HepG2 (cell line): ENCODE results near the gene VWA7. TPM values are rescaled to one million over a fixed set of nuclear protein-coding genes. Genes with fewer than 3 reads are reported as not detected.

Source experiments
- AKAP8 ChIP-seq: sonication (generic); formaldehyde crosslinking; IDR thresholded peaks from 2 replicates; pipeline ENCODE4 v1.5.1; 2020; ENCODE audit warnings: mild to moderate bottlenecking, missing genetic modification reagents
- BHLHE40 ChIP-seq: IDR thresholded peaks from 2 replicates; pipeline ENCODE4 v1.6.1; 2011; ENCODE audit warnings: low read length, improper control_type of control experiment
- GABPB1 ChIP-seq: IDR thresholded peaks from 2 replicates; pipeline ENCODE4 v1.6.1; 2016; ENCODE audit warnings: mild to moderate bottlenecking, missing genetic modification reagents, moderate library complexity, missing compliant biosample characterization
- HMGA1 ChIP-seq: sonication (generic); formaldehyde crosslinking; conservative IDR thresholded peaks from 2 replicates; pipeline ENCODE4 v1.4.0; 2020; ENCODE audit warnings: missing genetic modification reagents
- MED13 ChIP-seq: sonication (generic); formaldehyde crosslinking; IDR thresholded peaks from 2 replicates; pipeline ENCODE4 v1.5.0; 2020; ENCODE audit warnings: missing genetic modification reagents
- SALL1 ChIP-seq: sonication (generic); formaldehyde crosslinking; IDR thresholded peaks from 2 replicates; pipeline ENCODE4 v1.8.0; 2022; ENCODE audit warnings: mild to moderate bottlenecking, missing genetic modification reagents
- SOX5 ChIP-seq: IDR thresholded peaks from 2 replicates; pipeline ENCODE4 v1.6.1; 2016; ENCODE audit warnings: borderline replicate concordance
- TBX2 ChIP-seq: sonication (generic); formaldehyde crosslinking; IDR thresholded peaks from 2 replicates; pipeline ENCODE4 v1.5.0; 2020; ENCODE audit warnings: missing genetic modification reagents, mild to moderate bottlenecking, borderline replicate concordance
- XBP1 ChIP-seq: sonication (generic); formaldehyde crosslinking; IDR thresholded peaks from 2 replicates; pipeline ENCODE4 v1.5.0; 2020; ENCODE audit warnings: missing genetic modification reagents
- ZBTB20 ChIP-seq: sonication (generic); formaldehyde crosslinking; IDR thresholded peaks from 2 replicates; pipeline ENCODE4 v1.8.1; 2023; ENCODE audit warnings: missing genetic modification reagents, low read depth, mild to moderate bottlenecking, borderline replicate concordance
- ZKSCAN1 ChIP-seq: fragments of 150-350 bp; IDR thresholded peaks from 2 replicates; pipeline ENCODE4 v1.6.1; 2014; ENCODE audit warnings: low read length
- ZNF563 ChIP-seq: sonication (generic); formaldehyde crosslinking; IDR thresholded peaks from 2 replicates; pipeline ENCODE4 v1.8.0; 2022; ENCODE audit warnings: mild to moderate bottlenecking, moderate library complexity, missing genetic modification reagents
- ZNF737 ChIP-seq: sonication (generic); formaldehyde crosslinking; IDR thresholded peaks from 2 replicates; pipeline ENCODE4 v1.5.0; 2020; ENCODE audit warnings: missing genetic modification reagents, mild to moderate bottlenecking, borderline replicate concordance
- ZNF780A ChIP-seq: sonication (generic); formaldehyde crosslinking; IDR thresholded peaks from 2 replicates; pipeline ENCODE4 v1.8.0; 2022; ENCODE audit warnings: mild to moderate bottlenecking, missing genetic modification reagents, moderate library complexity
- polyA plus RNA-seq, 8 experiments: library from polyadenylated mRNA; depleted of rRNA in 3 of 8; stranded (reverse) in 7 of 8; unstranded in 1 of 8; fragments of >200 nt; fragmentation: Illumina TruSeq in 4 of 8; extraction: Trizol in 4 of 8; gene quantifications; 2 replicates each; pipeline versions ENCODE4 v1.2.1 to v1.2.3, GENCODE V29; 2011 to 2016; ENCODE audit warnings: low read depth in 4 of 8, missing spikeins in 1 of 8, mixed read lengths in 1 of 8; ENCODE audit not compliant: insufficient read depth in 1 of 8
- total RNA-seq, 5 experiments: library from RNA; depleted of rRNA; stranded (reverse); fragments of >200 nt; fragmentation: Illumina TruSeq; extraction: Trizol; gene quantifications; 2 replicates each; pipeline ENCODE4 v1.2.3, GENCODE V29; 2016; ENCODE audit warnings: low read depth in 1 of 5
- TF ChIP-seq, protein P1 (sequence below): sonication (generic); formaldehyde crosslinking; IDR thresholded peaks from 2 replicates; pipeline ENCODE4 v1.4.0; 2020; ENCODE audit warnings: missing genetic modification reagents
- TF ChIP-seq, protein P2 (sequence below): sonication (generic); formaldehyde crosslinking; IDR thresholded peaks from 2 replicates; pipeline ENCODE4 v1.8.1; 2023; ENCODE audit warnings: mild to moderate bottlenecking, moderate library complexity, missing genetic modification reagents
- TF ChIP-seq, protein P3 (sequence below): sonication (generic); formaldehyde crosslinking; IDR thresholded peaks from 2 replicates; pipeline ENCODE4 v1.5.1; 2020; ENCODE audit warnings: missing genetic modification reagents, mild to moderate bottlenecking, borderline replicate concordance
- TF ChIP-seq, protein P4 (sequence below): sonication (generic); formaldehyde crosslinking; conservative IDR thresholded peaks from 2 replicates; pipeline ENCODE4 v1.8.0; 2022; ENCODE audit warnings: low read depth, missing genetic modification reagents
- TF ChIP-seq, protein P5 (sequence below): sonication (generic); formaldehyde crosslinking; IDR thresholded peaks from 2 replicates; pipeline ENCODE4 v1.5.0; 2020; ENCODE audit warnings: mild to moderate bottlenecking, missing genetic modification reagents
- TF ChIP-seq, protein P6 (sequence below): sonication (generic); formaldehyde crosslinking; IDR thresholded peaks from 2 replicates; pipeline ENCODE4 v1.4.0; 2020; ENCODE audit warnings: missing genetic modification reagents

Gene VWA7
- total and polyA plus RNA-seq, 2 of the 13 experiments (the other 11 are each of a cell fraction or from before 2014, with no cell fraction given), result 0.86 to 3.3 TPM

DNA sequence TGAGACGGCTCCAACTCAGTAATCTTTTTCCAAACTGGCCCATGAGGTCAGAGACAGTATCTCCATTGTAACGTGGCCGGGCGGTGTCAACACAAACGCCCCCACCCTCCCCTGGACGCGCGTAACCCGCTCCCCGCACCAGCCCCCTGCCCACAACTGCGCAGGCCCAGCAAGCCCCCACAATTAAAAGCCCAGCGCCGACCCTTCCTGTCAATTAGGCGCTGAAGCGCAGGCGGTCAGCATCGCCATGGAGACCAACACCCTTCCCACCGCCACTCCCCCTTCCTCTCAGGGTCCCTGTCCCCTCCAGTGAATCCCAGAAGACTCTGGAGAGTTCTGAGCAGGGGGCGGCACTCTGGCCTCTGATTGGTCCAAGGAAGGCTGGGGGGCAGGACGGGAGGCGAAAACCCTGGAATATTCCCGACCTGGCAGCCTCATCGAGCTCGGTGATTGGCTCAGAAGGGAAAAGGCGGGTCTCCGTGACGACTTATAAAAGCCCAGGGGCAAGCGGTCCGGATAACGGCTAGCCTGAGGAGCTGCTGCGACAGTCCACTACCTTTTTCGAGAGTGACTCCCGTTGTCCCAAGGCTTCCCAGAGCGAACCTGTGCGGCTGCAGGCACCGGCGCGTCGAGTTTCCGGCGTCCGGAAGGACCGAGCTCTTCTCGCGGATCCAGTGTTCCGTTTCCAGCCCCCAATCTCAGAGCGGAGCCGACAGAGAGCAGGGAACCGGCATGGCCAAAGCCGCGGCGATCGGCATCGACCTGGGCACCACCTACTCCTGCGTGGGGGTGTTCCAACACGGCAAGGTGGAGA, 38.1 kb upstream of the VWA7 start, which contains the start of the genes HSPA1A and HSPA1L (continued):
- TF ChIP-seq, protein P1, sequence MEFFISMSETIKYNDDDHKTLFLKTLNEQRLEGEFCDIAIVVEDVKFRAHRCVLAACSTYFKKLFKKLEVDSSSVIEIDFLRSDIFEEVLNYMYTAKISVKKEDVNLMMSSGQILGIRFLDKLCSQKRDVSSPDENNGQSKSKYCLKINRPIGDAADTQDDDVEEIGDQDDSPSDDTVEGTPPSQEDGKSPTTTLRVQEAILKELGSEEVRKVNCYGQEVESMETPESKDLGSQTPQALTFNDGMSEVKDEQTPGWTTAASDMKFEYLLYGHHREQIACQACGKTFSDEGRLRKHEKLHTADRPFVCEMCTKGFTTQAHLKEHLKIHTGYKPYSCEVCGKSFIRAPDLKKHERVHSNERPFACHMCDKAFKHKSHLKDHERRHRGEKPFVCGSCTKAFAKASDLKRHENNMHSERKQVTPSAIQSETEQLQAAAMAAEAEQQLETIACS (CRISPR knock-in tag), result no peak
- TF ChIP-seq, protein P2, sequence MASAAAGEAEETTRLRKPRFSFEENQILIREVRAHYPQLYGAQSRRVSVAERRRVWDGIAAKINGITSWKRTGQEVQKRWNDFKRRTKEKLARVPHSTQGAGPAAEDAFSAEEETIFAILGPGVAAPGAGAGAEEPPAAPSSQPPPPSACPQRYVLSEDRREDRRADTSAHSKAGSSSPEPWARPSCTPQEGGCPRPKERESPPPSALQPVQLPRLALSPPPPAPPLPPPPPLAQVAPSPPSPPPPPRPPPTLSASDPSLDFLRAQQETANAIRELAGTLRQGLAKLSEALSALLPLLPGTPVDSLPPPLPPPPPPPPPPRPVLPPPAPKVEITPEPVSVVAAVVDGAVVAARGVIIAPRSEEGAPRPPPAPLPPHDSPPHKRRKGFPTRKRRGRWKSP (CRISPR knock-in tag), result no peak
- TF ChIP-seq ZKSCAN1 (no peak), TBX2 (CRISPR knock-in tag) (no peak; the same call in 1 of the 2 replicates), XBP1 (CRISPR knock-in tag) (no peak; the same call in 1 of the 2 replicates), BHLHE40 (no peak), ZNF780A (CRISPR knock-in tag) (no peak), ZNF737 (CRISPR knock-in tag) (no peak), ZBTB20 (CRISPR knock-in tag) (0 out of 2 replicates have a peak, but pooled peaks have one; percentile 19), MED13 (CRISPR knock-in tag) (no peak), AKAP8 (CRISPR knock-in tag) (no peak), HMGA1 (CRISPR knock-in tag) (no peak), SOX5 (CRISPR knock-in tag) (peak; percentile 17; the same call in 1 of the 2 replicates), SALL1 (CRISPR knock-in tag) (peak; percentile 66), GABPB1 (CRISPR knock-in tag) (peak; percentile 79), ZNF563 (CRISPR knock-in tag) (peak; percentile 71; the same call in 1 of the 2 replicates)
- TF ChIP-seq, protein P3, sequence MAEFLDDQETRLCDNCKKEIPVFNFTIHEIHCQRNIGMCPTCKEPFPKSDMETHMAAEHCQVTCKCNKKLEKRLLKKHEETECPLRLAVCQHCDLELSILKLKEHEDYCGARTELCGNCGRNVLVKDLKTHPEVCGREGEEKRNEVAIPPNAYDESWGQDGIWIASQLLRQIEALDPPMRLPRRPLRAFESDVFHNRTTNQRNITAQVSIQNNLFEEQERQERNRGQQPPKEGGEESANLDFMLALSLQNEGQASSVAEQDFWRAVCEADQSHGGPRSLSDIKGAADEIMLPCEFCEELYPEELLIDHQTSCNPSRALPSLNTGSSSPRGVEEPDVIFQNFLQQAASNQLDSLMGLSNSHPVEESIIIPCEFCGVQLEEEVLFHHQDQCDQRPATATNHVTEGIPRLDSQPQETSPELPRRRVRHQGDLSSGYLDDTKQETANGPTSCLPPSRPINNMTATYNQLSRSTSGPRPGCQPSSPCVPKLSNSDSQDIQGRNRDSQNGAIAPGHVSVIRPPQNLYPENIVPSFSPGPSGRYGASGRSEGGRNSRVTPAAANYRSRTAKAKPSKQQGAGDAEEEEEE, result 0 out of 2 replicates have a peak, but pooled peaks have one; percentile 39
- TF ChIP-seq, protein P4, sequence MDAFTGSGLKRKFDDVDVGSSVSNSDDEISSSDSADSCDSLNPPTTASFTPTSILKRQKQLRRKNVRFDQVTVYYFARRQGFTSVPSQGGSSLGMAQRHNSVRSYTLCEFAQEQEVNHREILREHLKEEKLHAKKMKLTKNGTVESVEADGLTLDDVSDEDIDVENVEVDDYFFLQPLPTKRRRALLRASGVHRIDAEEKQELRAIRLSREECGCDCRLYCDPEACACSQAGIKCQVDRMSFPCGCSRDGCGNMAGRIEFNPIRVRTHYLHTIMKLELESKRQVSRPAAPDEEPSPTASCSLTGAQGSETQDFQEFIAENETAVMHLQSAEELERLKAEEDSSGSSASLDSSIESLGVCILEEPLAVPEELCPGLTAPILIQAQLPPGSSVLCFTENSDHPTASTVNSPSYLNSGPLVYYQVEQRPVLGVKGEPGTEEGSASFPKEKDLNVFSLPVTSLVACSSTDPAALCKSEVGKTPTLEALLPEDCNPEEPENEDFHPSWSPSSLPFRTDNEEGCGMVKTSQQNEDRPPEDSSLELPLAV, result no peak
- TF ChIP-seq, protein P5, sequence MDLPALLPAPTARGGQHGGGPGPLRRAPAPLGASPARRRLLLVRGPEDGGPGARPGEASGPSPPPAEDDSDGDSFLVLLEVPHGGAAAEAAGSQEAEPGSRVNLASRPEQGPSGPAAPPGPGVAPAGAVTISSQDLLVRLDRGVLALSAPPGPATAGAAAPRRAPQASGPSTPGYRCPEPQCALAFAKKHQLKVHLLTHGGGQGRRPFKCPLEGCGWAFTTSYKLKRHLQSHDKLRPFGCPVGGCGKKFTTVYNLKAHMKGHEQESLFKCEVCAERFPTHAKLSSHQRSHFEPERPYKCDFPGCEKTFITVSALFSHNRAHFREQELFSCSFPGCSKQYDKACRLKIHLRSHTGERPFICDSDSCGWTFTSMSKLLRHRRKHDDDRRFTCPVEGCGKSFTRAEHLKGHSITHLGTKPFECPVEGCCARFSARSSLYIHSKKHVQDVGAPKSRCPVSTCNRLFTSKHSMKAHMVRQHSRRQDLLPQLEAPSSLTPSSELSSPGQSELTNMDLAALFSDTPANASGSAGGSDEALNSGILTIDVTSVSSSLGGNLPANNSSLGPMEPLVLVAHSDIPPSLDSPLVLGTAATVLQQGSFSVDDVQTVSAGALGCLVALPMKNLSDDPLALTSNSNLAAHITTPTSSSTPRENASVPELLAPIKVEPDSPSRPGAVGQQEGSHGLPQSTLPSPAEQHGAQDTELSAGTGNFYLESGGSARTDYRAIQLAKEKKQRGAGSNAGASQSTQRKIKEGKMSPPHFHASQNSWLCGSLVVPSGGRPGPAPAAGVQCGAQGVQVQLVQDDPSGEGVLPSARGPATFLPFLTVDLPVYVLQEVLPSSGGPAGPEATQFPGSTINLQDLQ (CRISPR knock-in tag), result no peak
- TF ChIP-seq, protein P6, sequence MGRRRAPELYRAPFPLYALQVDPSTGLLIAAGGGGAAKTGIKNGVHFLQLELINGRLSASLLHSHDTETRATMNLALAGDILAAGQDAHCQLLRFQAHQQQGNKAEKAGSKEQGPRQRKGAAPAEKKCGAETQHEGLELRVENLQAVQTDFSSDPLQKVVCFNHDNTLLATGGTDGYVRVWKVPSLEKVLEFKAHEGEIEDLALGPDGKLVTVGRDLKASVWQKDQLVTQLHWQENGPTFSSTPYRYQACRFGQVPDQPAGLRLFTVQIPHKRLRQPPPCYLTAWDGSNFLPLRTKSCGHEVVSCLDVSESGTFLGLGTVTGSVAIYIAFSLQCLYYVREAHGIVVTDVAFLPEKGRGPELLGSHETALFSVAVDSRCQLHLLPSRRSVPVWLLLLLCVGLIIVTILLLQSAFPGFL (CRISPR knock-in tag), result no peak
